Daoy (cell line): ENCODE results near the gene ILK. TPM values are rescaled to one million over a fixed set of nuclear protein-coding genes. Genes with fewer than 3 reads are reported as not detected.

ENCODE experiments used
- DNase-seq: peaks from one replicate; pipeline ENCODE4 v3.0.0-alpha.2; 2015; ENCODE audit warnings: low read depth
- total RNA-seq: library from RNA; depleted of rRNA; stranded (reverse); fragments of >200 nt; shearing (Covaris generic); gene quantifications from 2 replicates; pipeline ENCODE4 v1.2.3, GENCODE V29; 2014

The ILK gene
- total RNA-seq, 1 experiment from 2014 or later = 140 TPM

DNA sequence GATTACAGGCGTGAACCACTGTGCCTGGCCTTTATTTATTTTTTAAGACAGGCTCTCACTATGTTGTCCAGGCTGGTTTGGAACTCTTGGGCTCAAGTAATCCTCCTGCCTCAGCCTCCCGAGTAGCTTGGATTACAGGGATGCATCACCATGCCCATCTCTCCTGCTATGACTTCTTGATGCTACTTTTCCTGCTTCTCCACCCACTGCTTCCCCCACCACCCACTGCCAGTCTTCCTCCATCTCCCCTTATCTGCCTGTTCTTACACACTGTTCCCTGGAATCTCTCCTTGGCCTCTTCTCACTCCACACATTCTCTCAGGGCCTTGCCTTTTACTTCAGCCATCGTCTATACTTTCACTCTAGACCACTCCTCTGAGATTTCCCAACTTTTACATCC lies 32.9 kb downstream of the ILK start:
- DNase-seq = no peak

DNA sequence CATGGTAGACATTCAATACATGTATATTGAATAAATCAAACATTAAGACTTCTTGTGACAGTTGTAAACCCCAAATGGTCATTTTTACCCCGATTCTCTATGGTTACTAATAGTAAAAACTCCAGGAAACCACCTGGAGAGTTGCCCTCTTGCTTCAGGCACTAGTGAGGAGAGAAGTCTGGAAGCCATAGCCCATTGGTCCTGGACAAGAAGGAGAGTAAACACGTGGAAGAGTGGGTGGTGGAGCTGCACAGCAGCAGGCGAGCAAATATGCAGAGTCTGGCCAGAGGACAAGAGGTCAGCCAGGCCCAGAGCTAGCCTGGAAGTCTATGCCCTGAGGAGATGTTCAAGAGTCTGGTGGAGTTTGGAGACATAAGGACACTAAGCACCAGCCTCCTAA lies 34.3 kb downstream of the ILK start:
- no peak for DNase-seq

- DNase-seq = no peak
Measured at GRCh38 chr11:6638429-6638828, 34.9 kb downstream of the ILK start.

- DNase-seq = no peak
Measured at GRCh38 chr11:6640036-6640984, 36.7 kb downstream of the ILK start.

DNA sequence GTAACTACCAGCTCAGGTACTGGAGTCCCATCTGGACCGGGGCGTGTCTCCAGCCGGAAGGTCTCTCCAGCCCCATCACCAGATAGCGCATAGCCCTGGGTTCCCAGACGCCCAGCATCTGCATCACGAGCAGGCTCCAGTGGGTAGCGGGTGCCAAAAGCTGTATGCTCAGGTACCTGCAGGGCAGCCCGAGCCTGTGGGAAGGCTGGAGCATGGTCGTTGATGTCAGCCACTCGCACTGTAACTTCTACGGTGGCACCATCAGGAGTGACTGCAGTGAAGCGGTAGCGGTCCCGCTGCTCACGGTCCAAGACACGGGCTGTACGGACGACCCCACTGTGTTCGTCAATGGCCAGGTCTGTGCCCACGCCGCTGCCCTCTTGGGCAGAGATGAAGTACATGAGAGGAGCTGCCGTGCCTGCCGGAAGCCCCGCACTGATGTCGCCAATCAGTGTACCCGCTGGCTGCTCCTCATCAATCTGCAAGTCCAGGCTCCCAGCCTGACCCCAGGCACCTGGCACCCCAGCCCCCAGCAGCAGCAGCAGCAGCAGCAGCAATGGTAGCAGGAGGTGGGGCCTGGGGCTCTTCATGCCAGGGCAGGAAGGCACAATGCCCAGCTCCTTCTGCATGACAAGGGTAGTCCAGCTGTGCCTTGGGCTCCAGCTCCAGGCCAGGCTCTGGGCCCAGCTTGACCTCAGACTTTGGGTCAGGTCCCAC lies 37.6 kb downstream of the ILK start:
- no peak for DNase-seq

DNA sequence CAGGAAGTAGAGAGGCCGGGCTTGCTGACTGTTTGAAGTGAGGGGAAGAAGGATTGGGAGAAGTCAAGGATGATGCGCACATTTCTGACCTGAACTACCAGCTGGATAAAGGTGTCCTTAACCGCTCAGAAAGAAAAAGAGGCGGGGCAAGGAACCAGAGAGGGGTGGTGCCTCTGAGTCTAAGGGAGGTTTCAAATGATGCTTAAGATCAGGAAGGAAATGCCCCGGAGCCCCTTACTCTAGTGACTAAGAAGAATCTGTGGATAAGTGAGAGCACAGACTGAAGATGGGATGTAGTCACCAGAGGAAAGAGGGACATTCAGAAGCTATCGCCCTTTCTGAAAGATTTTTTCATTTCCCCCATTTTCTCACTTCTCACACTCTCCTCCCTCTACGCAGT lies 39.4 kb downstream of the ILK start:
- no peak for DNase-seq

GRCh38 chr11:6646071-6646470 lies 42.5 kb downstream of the ILK start:
- DNase-seq = no peak

- no peak for DNase-seq
Measured at GRCh38 chr11:6646576-6646917, 43.0 kb downstream of the ILK start.

GRCh38 chr11:6646918-6647679 lies 43.5 kb downstream of the ILK start:
- no peak for DNase-seq

DNA sequence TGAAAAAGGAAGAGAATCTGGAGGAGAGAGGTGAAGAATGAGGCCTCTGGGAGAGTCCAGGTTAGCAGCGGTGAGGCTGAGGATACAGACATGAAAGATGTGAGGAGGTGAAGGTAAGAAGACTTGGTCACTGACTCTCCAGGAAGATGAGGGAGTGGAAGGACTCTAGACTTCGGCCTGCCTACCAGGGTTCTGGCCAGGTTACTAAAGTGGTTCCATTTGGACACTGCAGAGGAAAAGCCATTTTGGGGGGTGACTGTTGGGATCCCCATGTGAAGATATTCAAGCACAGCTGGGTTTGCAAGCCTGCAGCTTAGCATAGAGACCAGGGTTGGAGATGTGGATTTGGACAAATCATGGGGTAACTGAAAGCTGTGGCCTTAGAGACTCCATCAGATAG lies 44.3 kb downstream of the ILK start:
- no peak for DNase-seq

- DNase-seq = no peak
Measured at GRCh38 chr11:6648501-6648900, 44.9 kb downstream of the ILK start.

GRCh38 chr11:6650104-6650503 lies 46.5 kb downstream of the ILK start:
- no peak for DNase-seq

DNA sequence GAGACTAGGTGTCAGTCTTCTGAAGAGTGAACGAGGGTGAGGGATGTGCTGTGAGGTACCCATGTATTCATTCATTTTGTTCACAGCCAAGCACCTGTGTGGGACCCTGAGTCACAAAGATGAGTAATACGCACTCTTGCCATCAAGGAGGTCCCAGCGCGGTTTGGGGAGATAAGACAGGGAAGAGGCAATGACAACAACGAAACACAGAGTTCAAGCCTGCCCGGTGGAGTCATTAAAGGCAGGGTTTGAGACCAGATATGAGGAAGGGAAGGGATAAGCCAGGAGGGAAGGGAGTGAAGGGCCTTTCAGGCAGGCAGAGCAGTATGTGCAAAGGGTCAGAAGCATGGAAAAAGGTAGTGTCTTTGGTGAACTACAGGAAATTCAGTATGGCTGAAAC lies 47.4 kb downstream of the ILK start:
- peak; percentile 69 for DNase-seq

GRCh38 chr11:6652182-6652581 lies 48.6 kb downstream of the ILK start:
- no peak for DNase-seq

- no peak for DNase-seq
Measured at GRCh38 chr11:6653097-6653496, 49.5 kb downstream of the ILK start.

- DNase-seq = no peak
Measured at GRCh38 chr11:6653656-6654055, 50.1 kb downstream of the ILK start.

- no peak for DNase-seq
Measured at GRCh38 chr11:6654281-6655019, 50.9 kb downstream of the ILK start.

DNA sequence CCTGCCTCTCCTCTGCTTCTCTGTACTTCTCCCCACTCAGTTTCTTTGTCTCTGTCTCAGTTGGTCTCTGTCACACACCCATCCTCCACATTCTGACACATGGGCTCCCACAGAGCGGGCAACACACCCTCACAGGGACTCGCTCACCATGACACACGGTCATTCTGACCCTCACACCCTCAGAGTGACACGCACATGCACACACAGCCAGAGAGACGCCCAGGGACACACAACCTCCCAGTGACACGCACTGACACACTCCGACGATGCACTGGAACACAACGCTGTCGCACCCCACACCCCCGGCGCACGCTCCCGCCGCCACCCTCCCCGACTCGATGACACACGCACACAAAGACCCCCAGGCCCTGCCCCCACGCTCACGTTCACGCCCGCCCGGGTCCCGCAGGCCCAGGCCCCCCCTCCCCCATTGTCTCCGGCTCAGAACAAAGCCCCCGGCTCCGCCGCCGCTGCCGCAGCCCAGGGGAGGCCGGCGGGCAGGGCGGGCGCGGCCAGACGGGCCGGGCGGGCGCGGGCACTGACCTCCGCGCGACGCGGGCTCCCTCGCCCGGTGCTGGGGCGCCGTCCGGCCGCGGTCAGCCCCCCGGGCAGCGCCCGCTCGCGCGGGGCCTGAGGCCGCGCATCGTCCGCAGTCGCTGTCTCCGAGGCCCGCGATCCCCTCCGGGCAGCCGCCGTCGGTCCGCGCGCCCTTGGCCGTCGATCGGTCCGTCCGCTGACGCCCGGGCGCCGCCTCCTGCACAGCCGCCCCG lies 51.6 kb downstream of the ILK start:
- no peak for DNase-seq

DNA sequence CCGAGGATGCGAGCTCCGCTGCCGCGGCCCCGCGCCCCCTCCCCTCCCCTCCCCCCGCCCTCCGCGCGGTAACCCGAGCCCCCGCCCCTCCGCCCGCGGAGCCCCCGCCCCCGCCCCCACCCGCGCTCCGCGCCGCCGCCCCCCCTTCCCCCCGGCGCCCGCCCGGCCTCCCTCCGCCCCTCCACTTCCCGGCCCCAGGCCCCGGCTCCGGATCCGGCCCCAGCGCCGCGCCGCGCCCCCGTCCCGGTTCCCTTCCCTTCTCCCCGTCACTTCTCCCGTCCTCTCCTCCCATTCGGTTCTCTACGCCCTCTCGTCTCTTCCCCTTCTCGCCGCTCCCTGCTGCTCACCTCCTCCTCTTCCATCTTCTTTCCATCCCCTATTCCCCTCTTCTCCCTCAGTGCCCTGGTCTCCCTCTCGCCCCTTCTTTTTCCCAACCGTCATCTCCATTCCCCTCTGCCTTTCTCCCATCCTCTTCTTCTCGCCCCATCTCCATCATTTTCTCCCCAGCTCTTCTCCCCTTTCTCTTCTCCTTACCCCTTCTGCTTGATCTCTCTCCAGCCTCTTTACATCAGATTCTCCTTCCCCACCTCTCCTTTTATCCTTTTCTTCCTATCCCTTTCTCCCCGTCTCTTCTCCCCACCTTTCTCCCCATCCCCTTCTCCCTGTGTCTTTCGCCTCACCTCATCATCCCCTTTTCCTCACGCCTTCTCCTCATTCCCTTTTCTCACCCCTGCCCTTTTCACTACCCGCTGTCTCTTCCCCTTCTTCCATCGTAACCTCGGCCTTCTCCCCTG lies 52.4 kb downstream of the ILK start, which contains the start of gene DCHS1:
TSS of gene DCHS1 (minus strand) at position 20 of the 794 bp plus-strand sequence. CDS start 14,196 bp downstream, outside the sequence.
- DNase-seq = no peak

DNA sequence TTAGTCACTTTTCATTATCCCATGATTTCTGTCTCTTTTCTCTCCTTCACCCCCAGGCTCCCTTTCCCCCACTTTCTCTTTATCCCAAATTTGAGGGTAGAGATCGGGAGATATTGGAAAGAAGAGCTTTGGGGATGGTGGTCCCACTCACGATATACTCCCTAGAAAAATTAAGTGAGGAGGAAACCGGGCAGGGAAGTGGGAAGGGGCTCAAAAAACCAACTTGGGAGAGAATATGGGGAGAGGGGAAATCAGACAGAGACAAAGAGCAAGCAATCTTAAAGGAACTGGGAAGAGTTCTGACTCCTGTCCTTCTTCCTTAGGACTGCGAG lies 53.0 kb downstream of the ILK start:
- no peak for DNase-seq
